GM12878 (cell line): Measurements from ENCODE around the gene PRKAR1A. TPM values are rescaled to one million over a fixed set of nuclear protein-coding genes. Genes with fewer than 3 reads are reported as not detected.

ENCODE experiments used
- ATAC-seq: fragments of 200-7000 bp; cut with Tn5 transposase; 3 replicates; pipeline ENCODE4 v1.9.1; 2020; ENCODE audit warnings: mild to moderate bottlenecking, moderate library complexity
- BruUV-seq: library from RNA; stranded (reverse); fragments of 400-500 nt; replicated peaks from 2 replicates; lab custom pipeline; 2021; lab: Mats Ljungman, UMichigan
- CTCF ChIA-PET: fragments of 300-600 bp; sonication (Branson Sonifier 250); formaldehyde crosslinking; extraction: SDS; loops from one replicate; lab custom pipeline; 2021; ENCODE audit warnings: inconsistent platforms; lab: Yijun Ruan, JAX
- POLR2A ChIA-PET: fragments of 350-600 bp; formaldehyde crosslinking; extraction: SDS; loops from one replicate; lab custom pipeline; 2021; ENCODE audit warnings: inconsistent platforms; lab: Charles Lee
- RAD21 ChIA-PET: fragments of 300-600 bp; sonication (Branson Sonifier 250); formaldehyde crosslinking; loops from one replicate; lab custom pipeline; 2023; ENCODE audit warnings: antibody characterized with exemption; ENCODE audit not compliant: unreplicated experiment; lab: Charles Lee
- SMC1A ChIA-PET: fragments of 300-600 bp; sonication (Branson Sonifier 250); formaldehyde crosslinking; loops from one replicate; lab custom pipeline; 2023; ENCODE audit not compliant: unreplicated experiment, uncharacterized antibody; lab: Charles Lee
- DNase-seq: peaks from one replicate; pipeline ENCODE4 v3.0.0-alpha.2; 2011; ENCODE audit warnings: low read depth, low spot score
- FAIRE-seq: peaks from 3 replicates; lab custom pipeline; 2011; peaks lifted over from hg19 to GRCh38; lab: Jason Lieb, UNC
- H2AFZ ChIP-seq: 2 replicates; pipeline ENCODE4 v1.6.0; 2011; ENCODE audit warnings: low read depth, low read length, control low read depth; ENCODE audit not compliant: control insufficient read depth
- H3K27ac ChIP-seq: 2 replicates; pipeline ENCODE4 v1.5.1; 2011; ENCODE audit warnings: control low read depth; ENCODE audit not compliant: control insufficient read depth, insufficient read depth
- H3K27me3 ChIP-seq, 2 experiments: replicated peaks in 1 of 2; 2 replicates each; pipeline versions ENCODE4 v1.6.0 to v1.6.1; 2011; ENCODE audit warnings: low read length in 1 of 2; ENCODE audit not compliant: control insufficient read depth in 2 of 2, insufficient read depth in 2 of 2
- H3K36me3 ChIP-seq, 2 experiments: 2 replicates each; pipeline ENCODE4 v1.5.1; 2011; ENCODE audit warnings: low read length in 1 of 2; ENCODE audit not compliant: control insufficient read depth in 2 of 2, insufficient read depth in 2 of 2
- H3K4me1 ChIP-seq: 2 replicates; pipeline ENCODE4 v1.6.1; 2011; ENCODE audit warnings: mild to moderate bottlenecking, low read length, moderate library complexity, mixed read lengths; ENCODE audit not compliant: control insufficient read depth, insufficient read depth
- H3K4me2 ChIP-seq: 2 replicates; pipeline ENCODE4 v1.6.0; 2011; ENCODE audit warnings: control low read depth; ENCODE audit not compliant: control insufficient read depth, insufficient read depth
- H3K4me3 ChIP-seq: fragments of 200-600 bp; sonication (generic); 2 replicates; pipeline ENCODE4 v1.5.1; 2016
- H3K79me2 ChIP-seq: 2 replicates; pipeline ENCODE4 v1.6.0; 2011; ENCODE audit warnings: low read length; ENCODE audit not compliant: control insufficient read depth, insufficient read depth
- H3K9ac ChIP-seq: 2 replicates; pipeline ENCODE4 v1.8.0; 2011; ENCODE audit warnings: low read length, control low read depth, mixed read lengths; ENCODE audit not compliant: control insufficient read depth, insufficient read depth
- H3K9me3 ChIP-seq: replicated peaks from 3 replicates; pipeline ENCODE4 v1.5.1; 2011; ENCODE audit warnings: mild to moderate bottlenecking, low read length; ENCODE audit not compliant: control insufficient read depth, insufficient read depth
- H4K20me1 ChIP-seq: 2 replicates; pipeline ENCODE4 v1.6.0; 2011; ENCODE audit not compliant: control insufficient read depth, insufficient read depth
- CREB1 ChIP-seq: IDR thresholded peaks from 2 replicates; pipeline ENCODE4 v1.6.1; 2012; ENCODE audit warnings: low read depth, mild to moderate bottlenecking, inconsistent platforms
- EZH2 ChIP-seq: IDR thresholded peaks from 2 replicates; pipeline ENCODE4 v1.6.1; 2012; ENCODE audit warnings: low read depth, mild to moderate bottlenecking, control low read depth, inconsistent platforms, low read length, borderline replicate concordance; ENCODE audit not compliant: control insufficient read depth
- HDAC2 ChIP-seq: fragments of 200-600 bp; sonication (generic); IDR thresholded peaks from 2 replicates; pipeline ENCODE4 v1.6.1; 2017
- HDAC6 ChIP-seq: fragments of 200-600 bp; sonication (generic); IDR thresholded peaks from one replicate; pipeline ENCODE4 v1.8.0; 2017; ENCODE audit warnings: antibody characterized with exemption; ENCODE audit not compliant: unreplicated experiment
- MAX ChIP-seq: IDR thresholded peaks from 2 replicates; pipeline ENCODE4 v1.6.1; 2012; ENCODE audit warnings: low read depth, low read length, improper control_type of control experiment
- MTA3 ChIP-seq: IDR thresholded peaks from 2 replicates; pipeline ENCODE4 v1.6.1; 2012; ENCODE audit warnings: low read length, inconsistent platforms, borderline replicate concordance
- NR2C1 ChIP-seq: fragments of 450-650 bp; IDR thresholded peaks from 2 replicates; pipeline ENCODE4 v1.6.1; 2017; ENCODE audit warnings: antibody characterized with exemption, mild to moderate bottlenecking, moderate library complexity
- SMARCA5 ChIP-seq: fragments of 450-650 bp; IDR thresholded peaks from 2 replicates; pipeline ENCODE4 v1.6.1; 2017; ENCODE audit warnings: mild to moderate bottlenecking
- YY1 ChIP-seq: IDR thresholded peaks from 2 replicates; pipeline ENCODE4 v1.6.1; 2011; ENCODE audit warnings: low read depth, mild to moderate bottlenecking, low read length
- WGBS: methylation state at CpG from one replicate; pipeline ENCODE4 v1.1.6; 2016; ENCODE audit warnings: low lambda C conversion rate; ENCODE audit not compliant: insufficient replicate concordance, insufficient coverage; ENCODE audit errors: missing lambda C conversion rate; 5-methylcytosine and 5-hydroxymethylcytosine counted together
- in situ Hi-C: fragments of 300-500 bp; cut with MboI; formaldehyde crosslinking; loops from 9 replicates; pipeline ENCODE4 v1.14.3; 2018; ENCODE audit warnings: mixed read lengths
- intact Hi-C: fragments of 100-400 bp; cut with micrococcal nuclease; formaldehyde crosslinking; loops from one replicate; pipeline ENCODE4 v1.14.2; 2022; ENCODE audit not compliant: unreplicated experiment
- polyA plus RNA-seq, 11 experiments: library from polyadenylated mRNA; depleted of rRNA in 4 of 11; unstranded in 6 of 11; stranded (reverse) in 5 of 11; fragments of >200 nt; fragmentation: Nextera tagmentation in 4 of 11; fragmentation: Illumina TruSeq in 1 of 11; extraction: Ambion mirVana in 4 of 11; extraction: Trizol in 1 of 11; gene quantifications; 1 replicate in 1 of 11; 2 replicates in 10 of 11; pipeline versions ENCODE4 v1.2.1 to v1.2.3, GENCODE V29; 2011 to 2016; ENCODE audit warnings: inconsistent platforms in 2 of 11, missing spikeins in 2 of 11, low read depth in 1 of 11
- total RNA-seq, 4 experiments: library from RNA; depleted of rRNA in 3 of 4; stranded (reverse); fragments of >200 nt in 3 of 4; fragmentation: Illumina TruSeq in 1 of 4; extraction: Trizol in 1 of 4; gene quantifications; 2 replicates each; pipeline versions ENCODE4 v1.2.1 to v1.2.3, GENCODE V29; 2013 to 2021

Gene PRKAR1A
- total and polyA plus RNA-seq, 10 of the 15 experiments (the other 5 are each of a cell fraction or from before 2014, with no cell fraction given) = 29.1 to 200 (median 125) TPM

- no peak for FAIRE-seq
- no TSS peak for BruUV-seq
- peaks cover 7 to 25% of the 10 kb centered on the region in 2 experiments for H3K36me3 ChIP-seq
- no peak overlapping the region for H3K4me3 ChIP-seq
- no peak overlapping the region for H3K4me2 ChIP-seq
- intact Hi-C loops = loop anchor here (5.0 kb wide), 1 partner anchor 226 kb away; no protein-coding TSS in a partner anchor
- no peak for ATAC-seq
- no peak overlapping the region for H2AFZ ChIP-seq
- no peaks in the 10 kb centered on the region for H3K4me1 ChIP-seq
- in situ Hi-C loops = loop anchor here (10.0 kb wide), 1 partner anchor 709 kb away; no protein-coding TSS in a partner anchor
- no peaks in the 10 kb centered on the region for H3K27me3 ChIP-seq
- SMC1A ChIA-PET = interaction anchor here (0.9 kb wide), 1 partner anchor 33 kb away, joined by 4 read pairs; no protein-coding TSS in a partner anchor
- no peak for TF ChIP-seq HDAC6
- TF ChIP-seq MAX = no peak
- TF ChIP-seq HDAC2 = no peak
- no peak for TF ChIP-seq EZH2
- TF ChIP-seq YY1 = no peak
- TF ChIP-seq SMARCA5 = no peak
- TF ChIP-seq CREB1 = no peak
- no peak for TF ChIP-seq MTA3
- TF ChIP-seq NR2C1 = no peak
- no peaks in the 10 kb centered on the region for H3K79me2 ChIP-seq
- H3K9me3 ChIP-seq = no peaks in the 10 kb centered on the region
- H3K27ac ChIP-seq = no peak overlapping the region
- no peak for DNase-seq
- H4K20me1 ChIP-seq = no peaks in the 10 kb centered on the region
- POLR2A ChIA-PET = no interaction called here
- no peak overlapping the region for H3K9ac ChIP-seq
- RAD21 ChIA-PET = no interaction called here
- WGBS = 72% methylated on average over 3 of the region's 3 CpGs
- CTCF ChIA-PET = interaction anchor here (0.7 kb wide), 1 partner anchor 78 kb away, joined by 3 read pairs; no protein-coding TSS in a partner anchor
These were observed 23.7 kb downstream of the PRKAR1A start for GRCh38 chr17:68535922-68536321.
